ENCODE data around the gene BORCS8. TPM values are rescaled to one million over a fixed set of nuclear protein-coding genes. Genes with fewer than 3 reads are reported as not detected.
"Not testable (repeated sequence)": the region's sequence is repeated elsewhere in the genome, so short reads cannot be mapped to it uniquely, and the experiment has no call there.

The BORCS8 gene
- polyA plus RNA-seq, 1 donor = 18.7 TPM

GRCh38 chr19:19152668-19153384, 39.1 kb downstream of the BORCS8 start:
- no peak for DNase-seq

- DNase-seq = no peak
These were observed 40.5 kb downstream of the BORCS8 start for GRCh38 chr19:19151418-19151817.

GRCh38 chr19:19149435-19149834, 42.5 kb downstream of the BORCS8 start:
- no peak for DNase-seq

- DNase-seq = not testable (repeated sequence)
These were observed 43.4 kb downstream of the BORCS8 start for GRCh38 chr19:19148504-19148903.

GRCh38 chr19:19147344-19147743, 44.6 kb downstream of the BORCS8 start:
- DNase-seq = no peak

- no peak for DNase-seq
These were observed 45.1 kb downstream of the BORCS8 start for GRCh38 chr19:19146865-19147264.

- peak; percentile 56 for DNase-seq
These were observed 46.0 kb downstream of the BORCS8 start for GRCh38 chr19:19145684-19146608.

- DNase-seq = no peak
These were observed 46.7 kb downstream of the BORCS8 start for GRCh38 chr19:19145281-19145680.

- DNase-seq = no peak
These were observed 49.6 kb downstream of the BORCS8 start for GRCh38 chr19:19142347-19142746.

- no peak for DNase-seq
These were observed 51.5 kb downstream of the BORCS8 start for GRCh38 chr19:19140476-19140875.

GRCh38 chr19:19139876-19140229, 52.1 kb downstream of the BORCS8 start:
- DNase-seq = no peak

- DNase-seq = peak; percentile 98
These were observed 53.6 kb downstream of the BORCS8 start, which contains the start of gene TMEM161A for GRCh38 chr19:19138109-19138981. TSS of gene TMEM161A (minus strand) at chr19:19138478. CDS start at chr19:19138428, 50 bp downstream.

GRCh38 chr19:19137556-19138108, 54.3 kb downstream of the BORCS8 start:
- no peak for DNase-seq

GRCh38 chr19:19135713-19136112, 56.2 kb downstream of the BORCS8 start:
- not testable (repeated sequence) for DNase-seq

- peak; percentile 64 for DNase-seq
These were observed 57.2 kb downstream of the BORCS8 start for GRCh38 chr19:19134687-19135158.

- DNase-seq = no peak
These were observed 58.0 kb downstream of the BORCS8 start for GRCh38 chr19:19133985-19134384.

GRCh38 chr19:19132912-19133311, 59.0 kb downstream of the BORCS8 start:
- DNase-seq = no peak

GRCh38 chr19:19131989-19132388, 60.0 kb downstream of the BORCS8 start:
- no peak for DNase-seq

All from left kidney (tissue), 2 donors.